Uterus (tissue), 4 donors: Measurements from ENCODE around the gene DCPS. TPM values are rescaled to one million over a fixed set of nuclear protein-coding genes. Genes with fewer than 3 reads are reported as not detected.
"Not testable (repeated sequence)": the region's sequence is repeated elsewhere in the genome, so short reads cannot be mapped to it uniquely, and the experiment has no call there.

Experiments
- DNase-seq, 2 donors: peaks; one replicate each; pipeline ENCODE4 v3.0.0-alpha.2; 2019 to 2020
- H3K27ac ChIP-seq, 2 donors: fragments of 200-600 bp; sonication (generic); 1 replicate in 1 of 2; 2 replicates in 1 of 2; pipeline ENCODE4 v1.5.1; 2016 to 2018
- H3K27me3 ChIP-seq, 2 donors: fragments of 200-600 bp; sonication (generic); one replicate each; pipeline ENCODE4 v1.5.1; 2018 to 2019; ENCODE audit warnings: control low read depth in 1 of 2
- H3K36me3 ChIP-seq, 2 donors: fragments of 200-600 bp; sonication (generic); one replicate each; pipeline ENCODE4 v1.5.1; 2019; ENCODE audit warnings: control low read depth in 1 of 2
- H3K4me1 ChIP-seq, 2 donors: fragments of 200-600 bp; sonication (generic); one replicate each; pipeline ENCODE4 v1.5.1; 2018 to 2019; ENCODE audit warnings: control low read depth in 1 of 2
- H3K4me3 ChIP-seq, 2 donors: fragments of 200-600 bp; sonication (generic); 1 replicate in 1 of 2; 2 replicates in 1 of 2; pipeline ENCODE4 v1.5.1; 2018 to 2019; ENCODE audit warnings: mild to moderate bottlenecking in 1 of 2
- H3K9me3 ChIP-seq, 2 donors: fragments of 200-600 bp; sonication (generic); one replicate each; pipeline ENCODE4 v1.5.1; 2019; ENCODE audit warnings: control low read depth in 1 of 2
- POLR2A ChIP-seq, 2 donors: fragments of 450-650 bp; IDR thresholded peaks; one replicate each; pipeline ENCODE4 v1.6.1; 2016; ENCODE audit warnings: antibody characterized with exemption in 2 of 2, mild to moderate bottlenecking in 1 of 2, moderate library complexity in 1 of 2
- intact Hi-C: fragments of 100-400 bp; cut with DNase I; formaldehyde crosslinking; loops from one replicate; pipeline ENCODE4 v1.15.1; 2023; ENCODE audit warnings: low total_unique reads
- total RNA-seq, 4 donors: library from RNA; depleted of rRNA in 3 of 4; stranded (reverse); fragments of >200 nt in 3 of 4; gene quantifications; one replicate each; pipeline versions ENCODE4 v1.1.0 to v1.2.4, GENCODE V29; 2014 to 2023
- TF ChIP-seq, protein P1 (sequence below), 4 experiments: fragments of 200-600 bp in 2 of 4; fragments of 450-650 bp in 2 of 4; sonication (generic) in 2 of 4; IDR thresholded peaks; one replicate each; pipeline ENCODE4 v1.5.1; 2016 to 2019; ENCODE audit warnings: antibody characterized with exemption in 4 of 4, mild to moderate bottlenecking in 2 of 4, moderate library complexity in 1 of 4
- donor health status: DM: yes; HTN: yes; CAD: no.

Gene DCPS
- total RNA-seq, 4 donors from 2014 or later: 6.4 to 19.7 (median 13.0) TPM

DNA sequence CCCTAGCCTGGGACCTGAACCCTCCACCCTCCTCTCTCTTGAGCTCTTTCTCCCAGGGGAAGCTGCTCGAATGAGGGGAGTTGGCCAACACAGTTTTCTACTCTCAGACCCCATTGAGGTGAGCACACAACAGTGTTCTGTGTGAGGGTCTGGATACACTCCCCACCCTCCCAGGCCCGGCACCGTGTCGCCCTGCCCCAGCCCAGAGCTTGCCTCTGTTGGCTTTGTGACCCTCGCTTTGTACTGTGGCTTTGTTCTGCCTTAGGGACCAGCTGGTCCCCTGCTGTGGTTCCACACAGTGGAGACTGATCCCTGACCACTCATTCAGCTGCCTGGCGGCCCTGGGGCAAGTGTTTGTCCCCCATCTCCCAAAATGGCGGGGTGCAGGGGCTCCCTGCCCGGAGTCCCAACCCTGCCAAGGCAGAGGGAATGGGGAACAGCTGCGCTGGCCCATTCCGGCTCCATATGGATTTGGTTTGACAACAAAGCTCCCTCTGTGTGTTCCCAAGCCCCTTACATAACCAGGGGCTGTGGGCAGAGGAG, 59.9 kb downstream of the DCPS start:
- Histone ChIP-seq H3K36me3 (no peaks in the 10 kb centered on the region), H3K9me3 (no peaks in the 10 kb centered on the region), H3K27me3 (no peaks in the 10 kb centered on the region), H3K4me3 (no peak overlapping the region), H3K27ac (peak overlapping the region; percentile 5 to 18), H3K4me1 (no peaks in the 10 kb centered on the region)
- intact Hi-C loops: no loop called here
- DNase-seq: peak in 1 of 2 donors; percentile 17
- TF ChIP-seq POLR2A (IDR thresholded peaks at IDR 0.05): no peak

- H3K36me3 ChIP-seq, H3K9me3 ChIP-seq, H3K4me3 ChIP-seq, H3K27me3 ChIP-seq, H3K4me1 ChIP-seq, H3K27ac ChIP-seq, intact Hi-C loops: not testable (repeated sequence)
- peak in 1 of 2 donors; percentile 12 for DNase-seq
These were observed 60.9 kb downstream of the DCPS start for GRCh38 chr11:126364735-126365134.

DNA sequence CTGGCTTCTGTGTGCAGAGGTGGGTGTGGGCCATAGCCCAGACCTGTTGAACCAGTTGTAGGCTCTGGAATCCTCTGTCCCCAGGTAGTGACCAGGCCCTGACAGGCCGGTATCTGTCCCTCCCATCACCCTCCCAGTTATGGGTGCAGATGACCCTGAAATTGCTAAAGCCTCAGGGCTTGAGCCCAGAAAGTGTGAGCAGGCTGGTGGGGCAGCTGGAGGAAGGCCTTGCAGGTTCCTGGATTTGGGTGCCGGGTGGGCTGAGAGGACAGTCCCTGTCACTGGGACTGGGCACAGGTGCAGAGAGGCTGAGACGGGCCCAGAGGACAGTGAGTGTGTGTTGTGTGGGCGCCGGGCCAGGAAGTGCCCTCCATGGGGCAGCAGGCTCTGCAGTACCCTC, 61.6 kb downstream of the DCPS start:
- H3K4me1 ChIP-seq, H3K36me3 ChIP-seq, H3K4me3 ChIP-seq, intact Hi-C loops, H3K9me3 ChIP-seq, H3K27me3 ChIP-seq, H3K27ac ChIP-seq: not testable (repeated sequence)
- DNase-seq: peak in 1 of 2 donors; percentile 13

GRCh38 chr11:126366064-126366822, 62.4 kb downstream of the DCPS start:
- no peaks in the 10 kb centered on the region for H3K27me3 ChIP-seq
- no peaks in the 10 kb centered on the region for H3K36me3 ChIP-seq
- TF ChIP-seq, protein P1, sequence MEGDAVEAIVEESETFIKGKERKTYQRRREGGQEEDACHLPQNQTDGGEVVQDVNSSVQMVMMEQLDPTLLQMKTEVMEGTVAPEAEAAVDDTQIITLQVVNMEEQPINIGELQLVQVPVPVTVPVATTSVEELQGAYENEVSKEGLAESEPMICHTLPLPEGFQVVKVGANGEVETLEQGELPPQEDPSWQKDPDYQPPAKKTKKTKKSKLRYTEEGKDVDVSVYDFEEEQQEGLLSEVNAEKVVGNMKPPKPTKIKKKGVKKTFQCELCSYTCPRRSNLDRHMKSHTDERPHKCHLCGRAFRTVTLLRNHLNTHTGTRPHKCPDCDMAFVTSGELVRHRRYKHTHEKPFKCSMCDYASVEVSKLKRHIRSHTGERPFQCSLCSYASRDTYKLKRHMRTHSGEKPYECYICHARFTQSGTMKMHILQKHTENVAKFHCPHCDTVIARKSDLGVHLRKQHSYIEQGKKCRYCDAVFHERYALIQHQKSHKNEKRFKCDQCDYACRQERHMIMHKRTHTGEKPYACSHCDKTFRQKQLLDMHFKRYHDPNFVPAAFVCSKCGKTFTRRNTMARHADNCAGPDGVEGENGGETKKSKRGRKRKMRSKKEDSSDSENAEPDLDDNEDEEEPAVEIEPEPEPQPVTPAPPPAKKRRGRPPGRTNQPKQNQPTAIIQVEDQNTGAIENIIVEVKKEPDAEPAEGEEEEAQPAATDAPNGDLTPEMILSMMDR (IDR thresholded peaks at IDR 0.05): no peak
- no peak for TF ChIP-seq POLR2A (IDR thresholded peaks at IDR 0.05)
- no peak overlapping the region for H3K27ac ChIP-seq
- no peaks in the 10 kb centered on the region for H3K4me1 ChIP-seq
- DNase-seq: peak in 1 of 2 donors; percentile 44
- no peaks in the 10 kb centered on the region for H3K9me3 ChIP-seq
- H3K4me3 ChIP-seq: no peak overlapping the region
- intact Hi-C loops: no loop called here

- H3K4me3 ChIP-seq, H3K4me1 ChIP-seq, H3K9me3 ChIP-seq, H3K27ac ChIP-seq, DNase-seq, intact Hi-C loops, H3K27me3 ChIP-seq, H3K36me3 ChIP-seq: not testable (repeated sequence)
These were observed 63.2 kb downstream of the DCPS start for GRCh38 chr11:126366823-126367654.

DNA sequence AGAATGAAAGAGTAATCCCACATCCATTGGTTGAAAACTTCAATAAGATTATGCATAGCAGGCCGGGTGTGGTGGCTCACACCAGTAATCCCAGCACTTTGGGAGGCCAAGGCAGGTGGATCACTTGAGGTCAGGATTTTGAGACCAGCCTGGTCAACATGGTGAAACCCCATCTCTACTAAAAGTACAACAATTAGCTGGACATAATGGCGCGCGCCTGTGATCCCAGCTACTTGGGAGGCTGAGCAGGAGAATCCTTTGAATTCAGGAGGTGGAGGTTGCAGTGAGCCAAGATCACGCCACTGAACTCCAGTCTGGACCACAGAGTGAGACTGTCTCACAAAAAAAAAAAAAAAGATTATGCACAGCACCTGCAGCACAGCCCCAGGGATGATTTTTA, 63.9 kb downstream of the DCPS start:
- DNase-seq, H3K27ac ChIP-seq, H3K4me3 ChIP-seq, H3K36me3 ChIP-seq, H3K9me3 ChIP-seq, intact Hi-C loops, H3K27me3 ChIP-seq, H3K4me1 ChIP-seq: not testable (repeated sequence)

GRCh38 chr11:126368336-126369119, 64.7 kb downstream of the DCPS start:
- H3K27ac ChIP-seq, intact Hi-C loops, DNase-seq: not testable (repeated sequence)

More at GRCh38 chr11:126368336-126369119, 64.7 kb downstream of the DCPS start:
- not testable (repeated sequence) for H3K4me1 ChIP-seq, H3K9me3 ChIP-seq, H3K4me3 ChIP-seq, H3K27me3 ChIP-seq, H3K36me3 ChIP-seq
